Hepatocyte (in vitro differentiated cells): ENCODE data around the gene C16orf96.

Experiments
- EZH2 ChIP-seq: fragments of 200-600 bp; sonication (generic); IDR thresholded peaks from 2 replicates; pipeline ENCODE4 v1.6.1; 2016; ENCODE audit warnings: antibody characterized with exemption, mild to moderate bottlenecking, borderline replicate concordance
- EZH2phosphoT487 ChIP-seq: fragments of 200-600 bp; sonication (generic); IDR thresholded peaks from one replicate; pipeline ENCODE4 v1.6.1; 2018; ENCODE audit warnings: antibody characterized with exemption, mild to moderate bottlenecking, low read depth, moderate library complexity; ENCODE audit not compliant: unreplicated experiment, severe bottlenecking
- TF ChIP-seq, protein P1 (sequence below): fragments of 200-600 bp; sonication (generic); IDR thresholded peaks from 2 replicates; pipeline ENCODE4 v1.5.1; 2016; ENCODE audit warnings: antibody characterized with exemption, mild to moderate bottlenecking; ENCODE audit not compliant: poor library complexity

DNA sequence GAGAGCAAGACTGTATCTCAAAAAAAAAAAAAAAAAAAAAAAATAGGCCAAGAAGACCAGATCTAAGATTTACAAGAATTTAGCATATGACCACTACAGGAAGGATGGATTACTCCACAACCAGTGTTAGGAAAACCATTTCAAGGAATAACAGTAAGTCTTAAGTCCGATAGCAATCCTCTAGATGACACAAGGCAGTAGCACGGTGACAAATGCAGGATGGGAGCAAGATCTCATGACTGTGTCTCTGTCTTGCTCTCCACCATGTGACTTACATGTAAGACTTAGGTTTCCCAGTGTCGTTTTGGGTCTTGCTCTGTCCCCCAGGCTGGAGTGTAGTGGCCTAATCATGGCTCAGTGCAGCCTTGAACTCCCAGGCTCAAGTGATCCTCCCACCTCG is 27.8 kb downstream of the C16orf96 start:
- TF ChIP-seq, protein P1, sequence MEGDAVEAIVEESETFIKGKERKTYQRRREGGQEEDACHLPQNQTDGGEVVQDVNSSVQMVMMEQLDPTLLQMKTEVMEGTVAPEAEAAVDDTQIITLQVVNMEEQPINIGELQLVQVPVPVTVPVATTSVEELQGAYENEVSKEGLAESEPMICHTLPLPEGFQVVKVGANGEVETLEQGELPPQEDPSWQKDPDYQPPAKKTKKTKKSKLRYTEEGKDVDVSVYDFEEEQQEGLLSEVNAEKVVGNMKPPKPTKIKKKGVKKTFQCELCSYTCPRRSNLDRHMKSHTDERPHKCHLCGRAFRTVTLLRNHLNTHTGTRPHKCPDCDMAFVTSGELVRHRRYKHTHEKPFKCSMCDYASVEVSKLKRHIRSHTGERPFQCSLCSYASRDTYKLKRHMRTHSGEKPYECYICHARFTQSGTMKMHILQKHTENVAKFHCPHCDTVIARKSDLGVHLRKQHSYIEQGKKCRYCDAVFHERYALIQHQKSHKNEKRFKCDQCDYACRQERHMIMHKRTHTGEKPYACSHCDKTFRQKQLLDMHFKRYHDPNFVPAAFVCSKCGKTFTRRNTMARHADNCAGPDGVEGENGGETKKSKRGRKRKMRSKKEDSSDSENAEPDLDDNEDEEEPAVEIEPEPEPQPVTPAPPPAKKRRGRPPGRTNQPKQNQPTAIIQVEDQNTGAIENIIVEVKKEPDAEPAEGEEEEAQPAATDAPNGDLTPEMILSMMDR: no peak
- TF ChIP-seq EZH2 (no peak), EZH2phosphoT487 (no peak)
